ENCODE data around the gene HS3ST5. TPM values are rescaled to one million over a fixed set of nuclear protein-coding genes. Genes with fewer than 3 reads are reported as not detected.
A peak's percentile ranks its signal among the peaks of the same experiment; 100 is the strongest.
"Not testable (repeated sequence)": the region's sequence is repeated elsewhere in the genome, so short reads cannot be mapped to it uniquely, and the experiment has no call there.

Gene HS3ST5
- total and polyA plus RNA-seq, 2 donors (not counting 1 experiment from before 2014, with no cell fraction given): under 0.01 TPM; not detected in 1

- no peak overlapping the region for H3K4me3 ChIP-seq (replicated peaks in 1 of 4; ENCODE audit: control extremely low read depth in 1 of 4, insufficient read depth in 1 of 4, low read depth in 3 of 4, low read length in 4 of 4)
- H3K27me3 ChIP-seq (ENCODE audit: control insufficient read depth, insufficient read depth, low read length): no peaks in the 10 kb centered on the region
- no peak overlapping the region for H3K4me2 ChIP-seq (ENCODE audit: extremely low read depth, insufficient read depth, low read length)
- H3K9ac ChIP-seq (ENCODE audit: insufficient read depth, low read length): no peak overlapping the region
- H3K9me3 ChIP-seq (ENCODE audit: control insufficient read depth, insufficient read depth, low read depth, low read length): no peaks in the 10 kb centered on the region
- no peaks in the 10 kb centered on the region for H3K4me1 ChIP-seq (ENCODE audit: control insufficient read depth, extremely low read depth, insufficient read depth, low read length)
- H2AFZ ChIP-seq (ENCODE audit: low read length): no peak overlapping the region
- no peak overlapping the region for H3K27ac ChIP-seq (ENCODE audit: insufficient read depth, low read length)
- no peaks in the 10 kb centered on the region for H4K20me1 ChIP-seq (ENCODE audit: control insufficient read depth, extremely low read depth, insufficient read depth, low read length)
- no peak for TF ChIP-seq EZH2 (IDR thresholded peaks at IDR 0.05; ENCODE audit: low read length, missing control alignments)
- no peak for TF ChIP-seq CTCF (conservative IDR thresholded peaks at IDR 0.05 in 1 of 2, IDR thresholded peaks at IDR 0.05 in 1 of 2; ENCODE audit: low read depth in 1 of 2, low read length in 2 of 2)
- H3K36me3 ChIP-seq (ENCODE audit: control insufficient read depth, insufficient read depth, low read length): no peaks in the 10 kb centered on the region
- no peaks in the 10 kb centered on the region for H3K79me2 ChIP-seq (ENCODE audit: control insufficient read depth, insufficient read depth, low read length)
- DNase-seq (ENCODE audit: low read depth in 2 of 2): no peak
These were observed 322.6 kb downstream of the HS3ST5 start for GRCh38 chr6:114020196-114020595.

- not testable (repeated sequence) for H3K79me2 ChIP-seq (ENCODE audit: control insufficient read depth, insufficient read depth, low read length); H3K9ac ChIP-seq (ENCODE audit: insufficient read depth, low read length); H3K27me3 ChIP-seq (ENCODE audit: control insufficient read depth, insufficient read depth, low read length)
These were observed 325.7 kb downstream of the HS3ST5 start for GRCh38 chr6:114017146-114017545.

GRCh38 chr6:114014106-114014505 lies 328.7 kb downstream of the HS3ST5 start:
- not testable (repeated sequence) for H3K27ac ChIP-seq (ENCODE audit: insufficient read depth, low read length); H2AFZ ChIP-seq (ENCODE audit: low read length); H3K4me1 ChIP-seq (ENCODE audit: control insufficient read depth, extremely low read depth, insufficient read depth, low read length); H3K9me3 ChIP-seq (ENCODE audit: control insufficient read depth, insufficient read depth, low read depth, low read length); H3K9ac ChIP-seq (ENCODE audit: insufficient read depth, low read length); H3K4me3 ChIP-seq (replicated peaks in 1 of 4; ENCODE audit: control extremely low read depth in 1 of 4, insufficient read depth in 1 of 4, low read depth in 3 of 4, low read length in 4 of 4); H3K4me2 ChIP-seq (ENCODE audit: extremely low read depth, insufficient read depth, low read length); H3K79me2 ChIP-seq (ENCODE audit: control insufficient read depth, insufficient read depth, low read length); H4K20me1 ChIP-seq (ENCODE audit: control insufficient read depth, extremely low read depth, insufficient read depth, low read length); H3K36me3 ChIP-seq (ENCODE audit: control insufficient read depth, insufficient read depth, low read length); H3K27me3 ChIP-seq (ENCODE audit: control insufficient read depth, insufficient read depth, low read length)
- DNase-seq (ENCODE audit: low read depth in 2 of 2): peak in 1 of 2 donors; percentile 42

More at GRCh38 chr6:114017146-114017545, 325.7 kb downstream of the HS3ST5 start:
- H3K4me1 ChIP-seq (ENCODE audit: control insufficient read depth, extremely low read depth, insufficient read depth, low read length); H3K36me3 ChIP-seq (ENCODE audit: control insufficient read depth, insufficient read depth, low read length); H3K27ac ChIP-seq (ENCODE audit: insufficient read depth, low read length); H3K9me3 ChIP-seq (ENCODE audit: control insufficient read depth, insufficient read depth, low read depth, low read length); H3K4me3 ChIP-seq (replicated peaks in 1 of 4; ENCODE audit: control extremely low read depth in 1 of 4, insufficient read depth in 1 of 4, low read depth in 3 of 4, low read length in 4 of 4); H3K4me2 ChIP-seq (ENCODE audit: extremely low read depth, insufficient read depth, low read length); H4K20me1 ChIP-seq (ENCODE audit: control insufficient read depth, extremely low read depth, insufficient read depth, low read length); H2AFZ ChIP-seq (ENCODE audit: low read length): not testable (repeated sequence)
- DNase-seq (ENCODE audit: low read depth in 2 of 2): peak in 1 of 2 donors; percentile 78

- H3K4me3 ChIP-seq (replicated peaks in 1 of 4; ENCODE audit: control extremely low read depth in 1 of 4, insufficient read depth in 1 of 4, low read depth in 3 of 4, low read length in 4 of 4); H3K4me1 ChIP-seq (ENCODE audit: control insufficient read depth, extremely low read depth, insufficient read depth, low read length); H3K9ac ChIP-seq (ENCODE audit: insufficient read depth, low read length); H3K9me3 ChIP-seq (ENCODE audit: control insufficient read depth, insufficient read depth, low read depth, low read length); H3K27me3 ChIP-seq (ENCODE audit: control insufficient read depth, insufficient read depth, low read length); H3K79me2 ChIP-seq (ENCODE audit: control insufficient read depth, insufficient read depth, low read length); H3K27ac ChIP-seq (ENCODE audit: insufficient read depth, low read length); H4K20me1 ChIP-seq (ENCODE audit: control insufficient read depth, extremely low read depth, insufficient read depth, low read length); H3K4me2 ChIP-seq (ENCODE audit: extremely low read depth, insufficient read depth, low read length); H2AFZ ChIP-seq (ENCODE audit: low read length); DNase-seq (ENCODE audit: low read depth in 2 of 2); H3K36me3 ChIP-seq (ENCODE audit: control insufficient read depth, insufficient read depth, low read length): not testable (repeated sequence)
These were observed 331.3 kb downstream of the HS3ST5 start for GRCh38 chr6:114011486-114011885.

Measured in fibroblast of lung (primary cell).